ENCODE data around the gene PIGP.

PIGP gene

DNA sequence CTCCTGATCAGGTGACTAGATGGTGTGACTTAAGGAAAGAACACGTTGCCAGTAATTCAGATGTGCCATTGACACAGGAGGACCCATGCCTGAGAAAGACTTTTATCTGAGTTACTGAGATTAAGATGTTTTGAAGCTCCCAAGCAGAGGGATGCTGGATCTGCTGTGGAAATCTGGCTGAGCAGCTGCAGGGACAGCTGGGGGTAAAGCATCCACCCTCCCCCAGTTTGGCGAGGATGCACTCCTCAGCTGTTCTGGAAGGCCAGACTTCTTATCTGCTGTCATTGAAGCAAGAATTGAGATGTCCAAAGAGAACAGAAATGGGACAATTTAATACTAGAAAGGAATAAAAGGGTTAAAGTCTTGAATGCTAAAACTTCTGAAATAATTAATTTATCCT, 25.9 kb upstream of the PIGP start:
- H3K4me3 ChIP-seq (ENCODE audit: low read depth, low read length): no peak overlapping the region
- H3K36me3 ChIP-seq (ENCODE audit: control insufficient read depth, insufficient read depth, low read length): no peaks in the 10 kb centered on the region
- H3K27me3 ChIP-seq (ENCODE audit: control insufficient read depth, insufficient read depth, low read length): no peaks in the 10 kb centered on the region
- H3K27ac ChIP-seq (ENCODE audit: low read depth, low read length): no peak overlapping the region
- H3K4me1 ChIP-seq (ENCODE audit: control insufficient read depth, insufficient read depth, low read length): no peaks in the 10 kb centered on the region
- H3K9me3 ChIP-seq (ENCODE audit: control insufficient read depth, insufficient read depth, low read length): no peaks in the 10 kb centered on the region
- no peak overlapping the region for H3K9ac ChIP-seq (ENCODE audit: low read depth, low read length)

GRCh38 chr21:37095821-37096220, 22.9 kb upstream of the PIGP start:
- no peak overlapping the region for H3K27ac ChIP-seq (ENCODE audit: low read depth, low read length)
- no peaks in the 10 kb centered on the region for H3K27me3 ChIP-seq (ENCODE audit: control insufficient read depth, insufficient read depth, low read length)
- no peaks in the 10 kb centered on the region for H3K4me1 ChIP-seq (ENCODE audit: control insufficient read depth, insufficient read depth, low read length)
- no peaks in the 10 kb centered on the region for H3K9me3 ChIP-seq (ENCODE audit: control insufficient read depth, insufficient read depth, low read length)
- no peak overlapping the region for H3K4me3 ChIP-seq (ENCODE audit: low read depth, low read length)
- H3K9ac ChIP-seq (ENCODE audit: low read depth, low read length): no peak overlapping the region
- H3K36me3 ChIP-seq (ENCODE audit: control insufficient read depth, insufficient read depth, low read length): no peaks in the 10 kb centered on the region

DNA sequence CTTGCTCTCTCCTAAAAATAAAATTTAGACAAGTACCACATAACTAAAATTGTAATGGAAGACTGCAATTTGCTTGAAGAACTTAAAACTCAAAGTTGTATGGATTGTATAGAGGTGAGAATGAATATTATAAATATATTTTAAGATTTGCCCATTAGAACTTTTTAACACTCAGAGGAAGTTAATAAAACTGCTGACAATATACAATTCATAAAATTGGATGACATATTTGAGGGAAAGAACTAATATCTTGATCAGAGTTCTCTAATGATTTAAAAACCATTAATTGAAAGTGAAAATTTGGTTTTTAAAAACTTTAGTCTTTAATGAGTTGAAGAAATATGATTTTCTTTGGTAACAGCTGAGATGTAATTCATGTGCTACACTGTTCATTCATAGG, 21.1 kb upstream of the PIGP start:
- Histone ChIP-seq H3K9ac (ENCODE audit: low read depth, low read length) (no peak overlapping the region), H3K4me1 (ENCODE audit: control insufficient read depth, insufficient read depth, low read length) (no peaks in the 10 kb centered on the region), H3K9me3 (ENCODE audit: control insufficient read depth, insufficient read depth, low read length) (no peaks in the 10 kb centered on the region), H3K36me3 (ENCODE audit: control insufficient read depth, insufficient read depth, low read length) (no peaks in the 10 kb centered on the region), H3K4me3 (ENCODE audit: low read depth, low read length) (no peak overlapping the region), H3K27me3 (ENCODE audit: control insufficient read depth, insufficient read depth, low read length) (no peaks in the 10 kb centered on the region), H3K27ac (ENCODE audit: low read depth, low read length) (no peak overlapping the region)

GRCh38 chr21:37088186-37088735, 15.4 kb upstream of the PIGP start:
- no peaks in the 10 kb centered on the region for H3K4me1 ChIP-seq (ENCODE audit: control insufficient read depth, insufficient read depth, low read length)
- H3K27me3 ChIP-seq (ENCODE audit: control insufficient read depth, insufficient read depth, low read length): no peaks in the 10 kb centered on the region
- H3K27ac ChIP-seq (ENCODE audit: low read depth, low read length): no peak overlapping the region
- H3K9ac ChIP-seq (ENCODE audit: low read depth, low read length): no peak overlapping the region
- no peaks in the 10 kb centered on the region for H3K9me3 ChIP-seq (ENCODE audit: control insufficient read depth, insufficient read depth, low read length)
- no peaks in the 10 kb centered on the region for H3K36me3 ChIP-seq (ENCODE audit: control insufficient read depth, insufficient read depth, low read length)
- H3K4me3 ChIP-seq (ENCODE audit: low read depth, low read length): no peak overlapping the region

- Histone ChIP-seq H3K36me3 (ENCODE audit: control insufficient read depth, insufficient read depth, low read length) (no peaks in the 10 kb centered on the region), H3K9me3 (ENCODE audit: control insufficient read depth, insufficient read depth, low read length) (no peaks in the 10 kb centered on the region)
Measured at GRCh38 chr21:37087188-37087587, 14.3 kb upstream of the PIGP start.

DNA sequence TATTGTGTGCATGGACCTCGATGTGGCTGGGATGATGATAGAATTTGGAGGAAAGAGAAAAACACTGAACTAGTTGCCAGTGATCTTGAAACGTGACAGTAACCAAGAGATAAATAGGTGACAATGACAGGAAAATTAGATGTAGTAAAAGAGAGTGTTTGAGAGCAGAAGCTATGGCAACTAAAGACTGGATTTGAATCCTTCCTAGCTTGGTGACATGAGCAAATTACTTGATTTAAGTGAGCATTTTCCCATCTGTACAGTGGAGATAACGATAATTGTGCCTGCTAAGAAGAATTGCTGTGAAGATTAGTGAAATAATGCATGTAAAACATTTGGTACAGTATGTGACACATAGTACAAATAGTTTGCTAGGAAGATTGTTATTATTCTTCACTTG, 12.9 kb upstream of the PIGP start:
- Histone ChIP-seq H3K27ac (ENCODE audit: low read depth, low read length) (no peak overlapping the region), H3K4me3 (ENCODE audit: low read depth, low read length) (no peak overlapping the region), H3K9ac (ENCODE audit: low read depth, low read length) (no peak overlapping the region), H3K27me3 (ENCODE audit: control insufficient read depth, insufficient read depth, low read length) (no peaks in the 10 kb centered on the region), H3K36me3 (ENCODE audit: control insufficient read depth, insufficient read depth, low read length) (no peaks in the 10 kb centered on the region), H3K9me3 (ENCODE audit: control insufficient read depth, insufficient read depth, low read length) (no peaks in the 10 kb centered on the region), H3K4me1 (ENCODE audit: control insufficient read depth, insufficient read depth, low read length) (no peaks in the 10 kb centered on the region)

More at GRCh38 chr21:37087188-37087587, 14.3 kb upstream of the PIGP start:
- no peaks in the 10 kb centered on the region for H3K4me1 ChIP-seq (ENCODE audit: control insufficient read depth, insufficient read depth, low read length)
- no peak overlapping the region for H3K27ac ChIP-seq (ENCODE audit: low read depth, low read length)
- H3K27me3 ChIP-seq (ENCODE audit: control insufficient read depth, insufficient read depth, low read length): no peaks in the 10 kb centered on the region
- no peak overlapping the region for H3K4me3 ChIP-seq (ENCODE audit: low read depth, low read length)
- no peak overlapping the region; the same call in 1 of the 2 replicates for H3K9ac ChIP-seq (ENCODE audit: low read depth, low read length)

- Histone ChIP-seq H3K36me3 (ENCODE audit: control insufficient read depth, insufficient read depth, low read length) (no peaks in the 10 kb centered on the region), H3K9me3 (ENCODE audit: control insufficient read depth, insufficient read depth, low read length) (no peaks in the 10 kb centered on the region), H3K4me1 (ENCODE audit: control insufficient read depth, insufficient read depth, low read length) (no peaks in the 10 kb centered on the region), H3K4me3 (ENCODE audit: low read depth, low read length) (no peak overlapping the region), H3K27me3 (ENCODE audit: control insufficient read depth, insufficient read depth, low read length) (no peaks in the 10 kb centered on the region), H3K9ac (ENCODE audit: low read depth, low read length) (no peak overlapping the region), H3K27ac (ENCODE audit: low read depth, low read length) (no peak overlapping the region)
Measured at GRCh38 chr21:37082856-37083528, 10.1 kb upstream of the PIGP start.

DNA sequence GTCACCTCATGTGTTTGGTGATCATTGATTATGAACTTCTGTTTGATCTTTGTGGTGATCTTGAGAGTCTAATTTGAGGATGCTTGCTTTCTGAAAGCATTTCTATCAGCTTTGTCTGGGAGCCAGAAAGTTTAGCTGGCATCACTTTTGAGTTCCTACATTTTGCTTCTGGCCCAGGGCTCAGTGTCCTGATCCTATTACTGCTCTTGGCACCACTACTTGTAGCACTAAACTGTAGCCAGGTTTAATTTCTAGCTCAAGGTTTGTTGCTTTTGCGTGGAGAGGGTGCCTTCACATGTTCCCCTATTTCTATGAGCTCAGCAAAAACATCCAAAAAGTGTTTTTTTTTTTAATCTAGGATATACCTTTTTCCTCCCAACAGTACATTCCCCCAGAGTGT, 9.5 kb upstream of the PIGP start:
- Histone ChIP-seq H3K9ac (ENCODE audit: low read depth, low read length) (no peak overlapping the region), H3K27me3 (ENCODE audit: control insufficient read depth, insufficient read depth, low read length) (no peaks in the 10 kb centered on the region), H3K36me3 (ENCODE audit: control insufficient read depth, insufficient read depth, low read length) (no peaks in the 10 kb centered on the region), H3K4me1 (ENCODE audit: control insufficient read depth, insufficient read depth, low read length) (no peaks in the 10 kb centered on the region), H3K9me3 (ENCODE audit: control insufficient read depth, insufficient read depth, low read length) (no peaks in the 10 kb centered on the region), H3K4me3 (ENCODE audit: low read depth, low read length) (no peak overlapping the region), H3K27ac (ENCODE audit: low read depth, low read length) (no peak overlapping the region)

DNA sequence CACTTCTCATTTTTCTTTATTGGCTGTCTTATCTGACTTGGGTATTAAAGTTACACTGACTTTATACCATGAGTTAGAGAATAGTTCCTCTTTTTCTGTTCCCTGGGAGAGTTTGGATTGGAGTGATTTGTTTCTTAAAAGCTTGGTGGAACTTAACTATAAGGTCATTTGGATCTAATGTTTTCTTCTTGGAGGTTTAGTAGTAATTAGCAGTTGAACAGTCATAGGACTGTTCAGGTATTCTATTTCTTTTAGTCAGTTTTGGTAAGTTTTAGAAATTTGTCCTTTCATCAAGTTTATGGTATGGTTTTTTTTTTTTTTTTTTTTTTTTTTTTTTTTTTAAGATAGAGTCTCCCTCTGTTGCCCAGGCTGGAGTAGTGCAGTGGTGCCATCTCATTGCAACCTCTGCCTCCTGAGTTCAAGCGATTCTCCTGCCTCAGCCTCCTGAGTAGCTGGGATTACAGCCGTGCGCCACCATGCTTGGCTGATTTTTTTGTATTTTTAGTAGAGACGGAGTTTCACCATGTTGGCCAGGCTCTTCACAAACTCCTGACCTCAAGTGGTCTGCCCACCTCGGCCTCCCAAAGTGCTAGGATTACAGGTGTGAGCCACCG, 6.4 kb upstream of the PIGP start:
- H3K9ac ChIP-seq (ENCODE audit: low read depth, low read length): no peak overlapping the region
- H3K27me3 ChIP-seq (ENCODE audit: control insufficient read depth, insufficient read depth, low read length): peaks cover 19% of the 10 kb centered on the region
- H3K4me3 ChIP-seq (ENCODE audit: low read depth, low read length): no peak overlapping the region
- no peaks in the 10 kb centered on the region for H3K9me3 ChIP-seq (ENCODE audit: control insufficient read depth, insufficient read depth, low read length)
- H3K4me1 ChIP-seq (ENCODE audit: control insufficient read depth, insufficient read depth, low read length): 0 out of 2 replicates have a peak, but pooled peaks cover 3% of the 10 kb centered on the region
- no peaks in the 10 kb centered on the region for H3K36me3 ChIP-seq (ENCODE audit: control insufficient read depth, insufficient read depth, low read length)
- no peak overlapping the region for H3K27ac ChIP-seq (ENCODE audit: low read depth, low read length)

DNA sequence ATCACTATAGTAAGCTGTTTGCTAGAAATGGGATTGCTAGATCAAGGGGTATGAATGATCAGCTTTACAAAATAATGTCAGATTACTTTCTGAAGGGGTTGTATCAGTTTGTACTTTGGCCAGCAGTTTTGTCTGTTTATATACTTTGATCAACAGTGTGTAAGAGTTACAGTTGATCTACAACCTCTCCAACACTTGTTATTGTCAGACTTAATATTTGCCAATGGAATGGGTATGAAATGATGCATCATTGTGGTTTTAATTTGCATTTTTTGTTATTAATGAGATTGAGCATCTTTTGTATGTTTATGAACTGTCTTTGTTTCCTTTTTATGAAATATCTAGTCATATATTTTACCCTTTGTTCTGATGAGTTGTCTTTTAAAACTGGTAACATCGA, 4.5 kb upstream of the PIGP start:
- Histone ChIP-seq H3K36me3 (ENCODE audit: control insufficient read depth, insufficient read depth, low read length) (no peaks in the 10 kb centered on the region), H3K9ac (ENCODE audit: low read depth, low read length) (no peak overlapping the region), H3K4me3 (ENCODE audit: low read depth, low read length) (no peak overlapping the region), H3K27ac (ENCODE audit: low read depth, low read length) (no peak overlapping the region), H3K9me3 (ENCODE audit: control insufficient read depth, insufficient read depth, low read length) (no peaks in the 10 kb centered on the region), H3K4me1 (ENCODE audit: control insufficient read depth, insufficient read depth, low read length) (0 out of 2 replicates have a peak, but pooled peaks cover 8% of the 10 kb centered on the region), H3K27me3 (ENCODE audit: control insufficient read depth, insufficient read depth, low read length) (peaks cover 30% of the 10 kb centered on the region)

DNA sequence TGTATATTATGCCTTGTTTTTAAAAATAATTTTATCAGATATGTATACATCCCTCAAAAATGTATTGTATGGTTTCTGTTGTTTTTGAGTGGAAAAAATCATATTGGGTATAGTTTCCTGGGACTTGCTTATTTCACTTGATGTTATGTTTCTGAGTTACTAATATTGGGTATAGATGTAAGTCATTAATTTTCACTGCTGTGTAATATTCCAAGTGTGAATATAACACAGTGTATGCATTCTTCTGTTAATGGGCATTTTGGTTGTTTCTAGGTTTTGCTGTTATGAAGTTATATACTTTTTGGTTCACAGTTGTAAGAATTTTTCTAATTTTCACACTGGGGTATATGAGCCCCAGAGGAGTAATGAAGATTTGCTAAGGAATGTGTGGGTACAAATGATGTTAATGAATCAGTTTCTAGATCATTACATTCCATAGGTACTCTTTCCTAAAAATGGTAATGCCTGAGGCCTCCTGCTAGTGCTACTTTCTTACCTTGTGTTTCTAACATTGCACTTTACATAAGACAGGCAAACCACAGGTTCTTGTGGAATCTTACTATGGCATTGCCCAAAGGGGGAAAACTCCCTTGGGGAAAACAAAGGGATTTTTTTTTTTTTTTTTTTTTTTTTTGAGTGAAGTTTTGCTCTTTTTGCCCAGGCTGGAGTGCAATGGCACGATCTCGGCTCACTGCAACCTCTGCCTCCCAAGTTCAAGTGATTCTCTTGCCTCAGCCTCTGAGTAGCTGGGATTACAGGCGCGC, 3.4 kb upstream of the PIGP start:
- Histone ChIP-seq H3K9me3 (ENCODE audit: control insufficient read depth, insufficient read depth, low read length) (no peaks in the 10 kb centered on the region), H3K9ac (ENCODE audit: low read depth, low read length) (no peak overlapping the region), H3K4me3 (ENCODE audit: low read depth, low read length) (no peak overlapping the region), H3K36me3 (ENCODE audit: control insufficient read depth, insufficient read depth, low read length) (no peaks in the 10 kb centered on the region), H3K4me1 (ENCODE audit: control insufficient read depth, insufficient read depth, low read length) (peaks cover 19% of the 10 kb centered on the region), H3K27ac (ENCODE audit: low read depth, low read length) (no peak overlapping the region), H3K27me3 (ENCODE audit: control insufficient read depth, insufficient read depth, low read length) (peaks cover 41% of the 10 kb centered on the region)
